ENCODE data around the gene TUBB3.

- TF ChIP-seq, protein P1, sequence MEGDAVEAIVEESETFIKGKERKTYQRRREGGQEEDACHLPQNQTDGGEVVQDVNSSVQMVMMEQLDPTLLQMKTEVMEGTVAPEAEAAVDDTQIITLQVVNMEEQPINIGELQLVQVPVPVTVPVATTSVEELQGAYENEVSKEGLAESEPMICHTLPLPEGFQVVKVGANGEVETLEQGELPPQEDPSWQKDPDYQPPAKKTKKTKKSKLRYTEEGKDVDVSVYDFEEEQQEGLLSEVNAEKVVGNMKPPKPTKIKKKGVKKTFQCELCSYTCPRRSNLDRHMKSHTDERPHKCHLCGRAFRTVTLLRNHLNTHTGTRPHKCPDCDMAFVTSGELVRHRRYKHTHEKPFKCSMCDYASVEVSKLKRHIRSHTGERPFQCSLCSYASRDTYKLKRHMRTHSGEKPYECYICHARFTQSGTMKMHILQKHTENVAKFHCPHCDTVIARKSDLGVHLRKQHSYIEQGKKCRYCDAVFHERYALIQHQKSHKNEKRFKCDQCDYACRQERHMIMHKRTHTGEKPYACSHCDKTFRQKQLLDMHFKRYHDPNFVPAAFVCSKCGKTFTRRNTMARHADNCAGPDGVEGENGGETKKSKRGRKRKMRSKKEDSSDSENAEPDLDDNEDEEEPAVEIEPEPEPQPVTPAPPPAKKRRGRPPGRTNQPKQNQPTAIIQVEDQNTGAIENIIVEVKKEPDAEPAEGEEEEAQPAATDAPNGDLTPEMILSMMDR (IDR thresholded peaks at IDR 0.05) = no peak
- TF ChIP-seq EZH2 (IDR thresholded peaks at IDR 0.05; ENCODE audit: borderline replicate concordance, insufficient read depth, low read depth, low read length, poor library complexity, severe bottlenecking) = no peak
Measured at GRCh38 chr16:89985219-89985618, 62.1 kb downstream of the TUBB3 start.

All from B cell (primary cell).